Neural progenitor cell (in vitro differentiated cells): ENCODE data around the gene PCDHGB1. TPM values are rescaled to one million over a fixed set of nuclear protein-coding genes. Genes with fewer than 3 reads are reported as not detected.
"Not testable (repeated sequence)": the region's sequence is repeated elsewhere in the genome, so short reads cannot be mapped to it uniquely, and the experiment has no call there.

Experiments used
- DNase-seq: peaks from one replicate; pipeline ENCODE4 v3.0.0-alpha.2; 2016; ENCODE audit warnings: low spot score
- H2AFZ ChIP-seq: fragments of 200-600 bp; sonication (generic); replicated peaks from 2 replicates; pipeline ENCODE4 v1.6.1; 2016; ENCODE audit warnings: antibody characterized with exemption
- H3F3A ChIP-seq: fragments of 200-600 bp; sonication (generic); 2 replicates; pipeline ENCODE4 v1.6.1; 2016; ENCODE audit warnings: antibody characterized with exemption, low read depth
- H3K27ac ChIP-seq: fragments of 200-600 bp; sonication (generic); 2 replicates; pipeline ENCODE4 v1.5.1; 2016; ENCODE audit warnings: mild to moderate bottlenecking
- H3K27me3 ChIP-seq: fragments of 200-600 bp; sonication (generic); 2 replicates; pipeline ENCODE4 v1.6.1; 2016; ENCODE audit warnings: mild to moderate bottlenecking, moderate library complexity
- H3K36me3 ChIP-seq: fragments of 200-600 bp; sonication (generic); 2 replicates; pipeline ENCODE4 v1.5.1; 2016
- H3K4me1 ChIP-seq: fragments of 200-600 bp; sonication (generic); 2 replicates; pipeline ENCODE4 v1.6.1; 2016; ENCODE audit warnings: mixed run types
- H3K4me2 ChIP-seq: fragments of 200-600 bp; sonication (generic); 2 replicates; pipeline ENCODE4 v1.6.1; 2016
- H3K4me3 ChIP-seq: fragments of 200-600 bp; sonication (generic); 2 replicates; pipeline ENCODE4 v1.5.1; 2016
- H3K79me2 ChIP-seq: fragments of 200-600 bp; sonication (generic); 2 replicates; pipeline ENCODE4 v1.6.1; 2016; ENCODE audit warnings: low read depth
- H3K9ac ChIP-seq: fragments of 200-600 bp; sonication (generic); 2 replicates; pipeline ENCODE4 v1.6.1; 2016
- H3K9me3 ChIP-seq: fragments of 200-600 bp; sonication (generic); 2 replicates; pipeline ENCODE4 v1.5.1; 2016; ENCODE audit warnings: low read depth
- H4K20me1 ChIP-seq: fragments of 200-600 bp; sonication (generic); 2 replicates; pipeline ENCODE4 v1.6.1; 2016; ENCODE audit warnings: low read depth
- H3K27ac Mint-ChIP-seq: 3 replicates; pipeline ENCODE4 v1.8.0; 2021; ENCODE audit warnings: mixed read lengths
- H3K27me3 Mint-ChIP-seq: 2 replicates; pipeline ENCODE4 v1.8.0; 2022; ENCODE audit warnings: low read depth, mild to moderate bottlenecking, inconsistent platforms, moderate library complexity, mixed read lengths; ENCODE audit not compliant: insufficient read depth
- H3K36me3 Mint-ChIP-seq: 3 replicates; pipeline ENCODE4 v1.8.0; 2021; ENCODE audit warnings: mixed read lengths
- H3K4me1 Mint-ChIP-seq: 3 replicates; pipeline ENCODE4 v1.8.0; 2021; ENCODE audit warnings: mixed read lengths
- H3K4me3 Mint-ChIP-seq: 3 replicates; pipeline ENCODE4 v1.8.0; 2021; ENCODE audit warnings: mild to moderate bottlenecking, moderate library complexity, mixed read lengths
- H3K9me3 Mint-ChIP-seq: 3 replicates; pipeline ENCODE4 v1.8.0; 2020; ENCODE audit warnings: mixed read lengths
- CTCF ChIP-seq: fragments of 200-600 bp; sonication (generic); IDR thresholded peaks from 2 replicates; pipeline ENCODE4 v1.5.1; 2017; ENCODE audit warnings: antibody characterized with exemption, mild to moderate bottlenecking
- EZH2 ChIP-seq: fragments of 200-600 bp; sonication (generic); IDR thresholded peaks from 2 replicates; pipeline ENCODE4 v1.6.1; 2017; ENCODE audit warnings: antibody characterized with exemption, mild to moderate bottlenecking, moderate library complexity
- EZH2phosphoT487 ChIP-seq: fragments of 200-600 bp; sonication (generic); IDR thresholded peaks from 2 replicates; pipeline ENCODE4 v1.6.1; 2017; ENCODE audit warnings: antibody characterized with exemption
- total RNA-seq: library from RNA; depleted of rRNA; stranded (reverse); fragments of >200 nt; gene quantifications from 2 replicates; pipeline ENCODE4 v1.2.3, GENCODE V29; 2015; ENCODE audit warnings: low replicate concordance

Gene PCDHGB1
- total RNA-seq, 1 donor from 2014 or later, result 3.6 TPM

- no peak overlapping the region for H3K27ac ChIP-seq
- H3K9me3 ChIP-seq, result peaks cover 10% of the 10 kb centered on the region
- no peaks in the 10 kb centered on the region for H3K36me3 ChIP-seq
- Mint-ChIP-seq H3K4me3 (no peak overlapping the region), H3K9me3 (peaks cover 54% of the 10 kb centered on the region), H3K36me3 (peaks cover 4% of the 10 kb centered on the region), H3K27me3 (peaks cover 3% of the 10 kb centered on the region), H3K4me1 (no peaks in the 10 kb centered on the region), H3K27ac (no peak overlapping the region)
- no peaks in the 10 kb centered on the region for H3K4me1 ChIP-seq
- H3K4me2 ChIP-seq, result no peak overlapping the region
- no peaks in the 10 kb centered on the region for H3K79me2 ChIP-seq
- no peaks in the 10 kb centered on the region for H3K27me3 ChIP-seq
- H2AFZ ChIP-seq, result no peak overlapping the region
- no peaks in the 10 kb centered on the region for H3F3A ChIP-seq
- no peak for DNase-seq
- no peak overlapping the region for H3K9ac ChIP-seq
- no peaks in the 10 kb centered on the region for H4K20me1 ChIP-seq
- no peak for TF ChIP-seq CTCF
- TF ChIP-seq EZH2phosphoT487, result no peak
- no peak for TF ChIP-seq EZH2
- no peak overlapping the region for H3K4me3 ChIP-seq
These were observed 4.6 kb upstream of the PCDHGB1 start for GRCh38 chr5:141345327-141345726.

- peaks cover 10% of the 10 kb centered on the region for H3K9me3 ChIP-seq
- not testable (repeated sequence) for H3K4me2 ChIP-seq, H3K9ac ChIP-seq, H3F3A ChIP-seq, H3K4me3 Mint-ChIP-seq, H3K79me2 ChIP-seq, H3K27me3 ChIP-seq, H3K36me3 Mint-ChIP-seq, H3K4me1 ChIP-seq, H3K36me3 ChIP-seq, H3K27ac ChIP-seq, H3K27me3 Mint-ChIP-seq, DNase-seq, H3K27ac Mint-ChIP-seq, H4K20me1 ChIP-seq, H3K4me1 Mint-ChIP-seq, H3K4me3 ChIP-seq, H2AFZ ChIP-seq
- peaks cover 60% of the 10 kb centered on the region for H3K9me3 Mint-ChIP-seq
These were observed 3.9 kb upstream of the PCDHGB1 start for GRCh38 chr5:141346017-141346416.

GRCh38 chr5:141351591-141351990 lies 1.7 kb downstream of the PCDHGB1 start:
- H3K79me2 ChIP-seq, result no peaks in the 10 kb centered on the region
- H3K4me1 ChIP-seq, result no peaks in the 10 kb centered on the region
- no peaks in the 10 kb centered on the region for H3F3A ChIP-seq
- Mint-ChIP-seq H3K9me3 (peaks cover 56% of the 10 kb centered on the region), H3K4me3 (no peak overlapping the region), H3K4me1 (no peaks in the 10 kb centered on the region), H3K27ac (no peak overlapping the region), H3K27me3 (peaks cover 2% of the 10 kb centered on the region), H3K36me3 (peaks cover 5% of the 10 kb centered on the region)
- H4K20me1 ChIP-seq, result no peaks in the 10 kb centered on the region
- H3K4me3 ChIP-seq, result no peak overlapping the region
- no peak overlapping the region for H3K9ac ChIP-seq
- no peak overlapping the region for H2AFZ ChIP-seq
- no peak overlapping the region for H3K27ac ChIP-seq
- H3K36me3 ChIP-seq, result no peaks in the 10 kb centered on the region
- no peak overlapping the region for H3K4me2 ChIP-seq
- no peak for TF ChIP-seq CTCF
- no peak for TF ChIP-seq EZH2phosphoT487
- TF ChIP-seq EZH2, result no peak
- H3K9me3 ChIP-seq, result peaks cover 5% of the 10 kb centered on the region
- no peaks in the 10 kb centered on the region for H3K27me3 ChIP-seq
- no peak for DNase-seq

- H3K79me2 ChIP-seq, result no peaks in the 10 kb centered on the region
- Mint-ChIP-seq H3K27ac (no peak within 1 kb of the TSS), H3K4me1 (no peaks in the 10 kb centered on the region), H3K9me3 (peaks cover 60% of the 10 kb centered on the region), H3K36me3 (peaks cover 7% of the 10 kb centered on the region), H3K4me3 (no peak within 1 kb of the TSS), H3K27me3 (peaks cover 2% of the 10 kb centered on the region)
- TF ChIP-seq EZH2, result no peak
- TF ChIP-seq EZH2phosphoT487, result no peak
- TF ChIP-seq CTCF, result peak; percentile 44
- no peaks in the 10 kb centered on the region for H4K20me1 ChIP-seq
- H3F3A ChIP-seq, result no peaks in the 10 kb centered on the region
- DNase-seq, result no peak
- H3K4me3 ChIP-seq, result no peak within 1 kb of the TSS
- no peaks in the 10 kb centered on the region for H3K36me3 ChIP-seq
- H3K27ac ChIP-seq, result no peak within 1 kb of the TSS
- peaks cover 10% of the 10 kb centered on the region for H3K9me3 ChIP-seq
- no peak within 1 kb of the TSS for H2AFZ ChIP-seq
- H3K27me3 ChIP-seq, result no peaks in the 10 kb centered on the region
- no peaks in the 10 kb centered on the region for H3K4me1 ChIP-seq
- H3K9ac ChIP-seq, result no peak within 1 kb of the TSS
- H3K4me2 ChIP-seq, result no peak within 1 kb of the TSS
These were observed 5.1 kb downstream of the PCDHGB1 start, which contains the start of gene PCDHGA4 for GRCh38 chr5:141354900-141355469. Gene PCDHGA4 (plus strand): TSS chr5:141355021. CDS start chr5:141355108, 87 bp downstream.
